ENCODE results near the gene PEX3.
"Not testable (repeated sequence)": the region's sequence is repeated elsewhere in the genome, so short reads cannot be mapped to it uniquely, and the experiment has no call there.

PEX3 gene

DNA sequence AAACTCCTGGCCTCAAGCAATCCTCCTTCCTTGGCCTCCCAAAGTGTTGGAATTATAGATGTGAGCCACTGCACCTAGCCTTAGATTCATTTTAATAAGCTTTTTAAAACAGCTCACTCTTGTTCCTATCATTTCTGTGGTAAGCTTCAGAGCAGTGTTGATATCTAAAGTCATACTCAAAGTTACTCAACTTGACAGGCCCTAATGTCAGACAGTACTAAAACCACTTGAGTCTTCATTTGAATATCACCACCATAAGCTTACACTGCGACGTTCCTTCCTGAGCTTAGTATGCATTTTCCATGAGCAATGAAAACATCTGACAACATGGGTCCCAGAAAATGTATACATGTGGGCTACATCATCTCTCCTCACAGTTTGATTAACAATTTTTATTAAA, 54.9 kb downstream of the PEX3 start:
- in situ Hi-C loops (cut with MboI; ENCODE audit: low sequenced_read_pairs), result no loop called here

GRCh38 chr6:143506199-143506598, 55.6 kb downstream of the PEX3 start:
- in situ Hi-C loops (cut with MboI; ENCODE audit: low sequenced_read_pairs), result no loop called here

DNA sequence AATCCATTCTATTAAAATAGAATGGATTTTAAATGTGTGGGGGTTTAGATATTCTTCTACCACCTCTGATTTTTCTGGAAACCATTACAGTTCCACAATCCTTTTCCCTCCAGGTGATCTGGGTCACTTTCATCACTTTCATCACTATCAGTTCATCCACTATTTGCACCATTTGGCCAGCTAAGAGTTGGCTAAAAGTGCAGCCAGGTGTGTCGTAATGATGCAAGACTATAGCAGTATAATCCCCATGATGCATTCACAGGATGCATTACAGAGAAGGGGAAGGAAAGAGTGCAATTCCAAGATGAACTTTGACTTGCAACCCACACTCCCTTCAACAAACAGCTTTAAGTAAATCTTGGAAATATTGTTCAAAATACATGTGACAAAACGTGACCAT, 56.0 kb downstream of the PEX3 start:
- in situ Hi-C loops (cut with MboI; ENCODE audit: low sequenced_read_pairs), result no loop called here

GRCh38 chr6:143507358-143508145, 56.9 kb downstream of the PEX3 start:
- in situ Hi-C loops (cut with MboI; ENCODE audit: low sequenced_read_pairs), result no loop called here

GRCh38 chr6:143510326-143510725, 59.7 kb downstream of the PEX3 start:
- in situ Hi-C loops (cut with MboI; ENCODE audit: low sequenced_read_pairs), result not testable (repeated sequence)

DNA sequence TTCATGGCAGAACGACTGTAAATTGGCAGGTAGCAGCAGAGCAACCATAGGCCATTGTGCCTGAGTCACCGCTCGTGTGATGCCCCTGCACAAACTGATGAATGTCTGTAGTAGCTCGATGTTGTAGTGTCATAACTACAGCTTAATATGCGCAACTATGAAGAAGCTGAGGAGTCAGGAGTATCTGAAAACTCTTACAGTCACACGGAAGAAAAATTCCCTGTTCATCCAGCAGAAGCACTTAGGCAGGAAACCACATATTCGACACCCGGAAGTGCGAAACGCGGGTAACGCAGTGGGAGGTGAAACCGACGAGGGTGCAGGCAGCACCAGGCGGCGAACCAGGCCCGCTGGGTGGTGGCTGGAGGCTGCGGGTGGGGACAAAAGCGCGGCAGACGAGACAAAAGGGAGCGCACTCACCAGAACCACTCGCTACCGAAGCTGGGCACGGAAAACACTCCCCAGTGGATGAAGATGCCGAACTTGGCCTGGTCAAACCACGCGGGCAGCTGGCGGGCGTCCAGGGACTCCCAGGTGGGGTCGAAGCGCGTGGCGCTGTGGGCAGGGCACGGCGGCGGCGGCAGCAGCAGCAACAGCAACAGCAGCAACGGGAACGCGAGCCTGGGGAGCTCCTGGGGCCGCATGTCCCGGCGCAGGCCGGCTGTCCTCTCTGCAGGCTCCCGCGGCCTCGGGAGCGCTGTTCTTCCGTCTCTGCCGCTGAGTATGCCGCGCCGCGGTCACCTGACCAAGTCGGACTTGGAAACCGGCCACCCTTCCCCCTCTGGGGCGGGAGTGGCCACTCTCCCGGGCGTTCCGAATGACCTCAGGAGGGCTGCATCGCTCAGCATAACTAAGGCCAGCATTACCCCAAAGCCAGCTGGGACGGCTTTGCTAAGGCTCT, 60.6 kb downstream of the PEX3 start, which contains the start of gene FUCA2:
Gene FUCA2 (minus strand): TSS at position 730 of the 901 bp plus-strand sequence. CDS start 86 bp downstream, at position 644.
- in situ Hi-C loops (cut with MboI; ENCODE audit: low sequenced_read_pairs), result no loop called here

DNA sequence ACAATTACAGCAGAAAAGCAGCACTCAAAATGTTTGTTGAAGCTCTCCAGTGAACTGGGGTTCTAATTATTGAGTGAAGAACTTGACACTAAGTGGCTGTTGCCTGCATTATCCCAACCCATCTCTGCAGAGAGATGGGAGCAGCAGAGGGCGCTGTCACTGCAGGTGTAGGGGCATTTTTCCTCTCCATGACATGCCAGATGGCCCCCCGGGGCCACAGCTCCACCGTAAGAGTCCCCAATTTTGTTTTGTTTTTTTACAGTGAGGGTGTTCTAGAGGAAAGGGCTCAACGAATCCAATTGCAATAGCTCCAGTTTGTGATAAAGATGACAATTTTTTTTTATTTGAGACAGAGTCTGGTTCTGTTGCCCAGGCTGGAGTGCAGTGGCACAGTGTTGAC, 62.8 kb downstream of the PEX3 start:
- in situ Hi-C loops (cut with MboI; ENCODE audit: low sequenced_read_pairs), result no loop called here

- in situ Hi-C loops (cut with MboI; ENCODE audit: low sequenced_read_pairs), result no loop called here
These were observed 64.6 kb downstream of the PEX3 start for GRCh38 chr6:143515061-143515760.

GRCh38 chr6:143515766-143516355, 65.3 kb downstream of the PEX3 start:
- in situ Hi-C loops (cut with MboI; ENCODE audit: low sequenced_read_pairs), result no loop called here

DNA sequence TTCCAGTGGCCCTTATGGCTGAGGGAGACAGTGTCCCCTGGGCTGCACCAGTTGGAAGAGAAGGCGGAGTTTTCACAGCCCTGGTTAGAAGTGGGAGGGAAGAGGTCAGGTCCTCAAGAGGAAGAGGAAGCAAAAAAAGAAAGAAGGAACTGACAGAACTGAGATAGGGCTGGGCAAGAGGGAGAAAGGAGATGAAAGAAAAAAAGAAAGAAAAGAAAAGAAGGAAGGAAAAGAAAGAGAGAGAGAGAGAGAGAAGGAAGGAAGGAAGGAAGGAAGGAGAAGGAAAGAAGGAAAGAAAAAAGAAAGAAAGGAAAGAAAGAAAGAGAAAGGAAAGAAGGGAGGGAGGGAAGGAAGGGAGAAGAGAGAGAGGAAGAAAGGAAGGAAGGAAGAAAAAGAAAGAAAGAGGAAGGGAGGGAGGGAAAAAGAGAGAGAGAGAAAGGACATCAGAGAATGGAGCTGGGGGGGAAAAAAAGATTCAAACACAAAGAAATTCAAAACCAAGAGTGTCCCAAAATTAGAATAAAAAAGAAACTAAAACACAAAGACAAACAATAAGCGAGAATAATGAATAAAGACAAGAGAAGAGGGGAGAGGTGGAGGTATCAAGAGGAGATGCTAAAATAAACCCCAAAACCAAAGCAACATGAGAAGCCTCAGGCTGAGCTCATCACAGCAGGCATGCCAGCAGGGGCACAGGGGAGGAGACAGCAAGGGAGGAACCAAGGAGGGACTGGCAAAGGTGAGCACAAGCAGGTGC, 66.3 kb downstream of the PEX3 start:
- in situ Hi-C loops (cut with MboI; ENCODE audit: low sequenced_read_pairs), result no loop called here

GRCh38 chr6:143517447-143517773, 66.8 kb downstream of the PEX3 start:
- in situ Hi-C loops (cut with MboI; ENCODE audit: low sequenced_read_pairs), result no loop called here

DNA sequence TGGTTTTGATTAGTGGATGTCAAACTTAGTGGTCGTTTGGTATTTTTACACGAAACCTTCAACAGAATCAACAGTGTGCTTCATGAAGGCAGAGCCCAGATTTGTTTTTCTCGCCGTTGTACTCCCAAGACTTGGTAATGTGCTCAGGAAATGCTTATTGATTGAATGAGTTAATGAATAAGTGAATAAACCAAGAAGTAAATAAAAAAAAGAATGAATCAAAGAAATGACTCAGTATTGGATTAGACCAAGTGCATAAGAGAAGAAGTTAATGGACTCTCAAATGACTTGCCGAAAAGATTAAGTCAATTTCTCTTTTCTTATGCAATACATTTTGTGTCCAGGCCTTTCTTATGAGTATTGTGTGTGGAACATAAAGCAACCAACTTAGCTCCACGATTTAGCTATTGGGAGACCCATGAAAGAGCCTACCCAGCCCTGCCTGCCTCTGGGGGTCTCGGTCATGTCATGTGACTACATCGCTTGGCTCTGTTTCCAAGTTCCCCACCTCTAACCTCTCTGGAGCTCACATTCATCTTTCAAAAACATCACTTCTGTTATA, 71.5 kb downstream of the PEX3 start:
- in situ Hi-C loops (cut with MboI; ENCODE audit: low sequenced_read_pairs), result no loop called here

DNA sequence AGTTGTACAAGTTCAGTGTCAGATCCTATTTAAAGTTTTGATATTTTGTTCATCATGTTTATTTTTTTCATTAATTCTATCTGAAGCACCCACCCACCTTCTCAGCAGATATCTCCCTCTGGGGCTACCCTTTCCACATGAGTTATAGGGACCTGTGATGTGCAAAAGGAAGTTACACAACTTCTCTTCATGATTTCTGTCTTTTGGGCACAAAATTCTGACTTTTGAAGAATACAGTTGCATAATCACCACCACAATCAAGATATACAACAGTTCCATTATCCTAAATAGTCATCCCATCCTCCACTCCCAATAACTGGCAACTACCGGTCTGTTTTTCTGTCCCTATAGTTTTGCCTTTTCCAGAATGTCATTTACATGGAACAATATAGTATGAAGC, 74.8 kb downstream of the PEX3 start:
- in situ Hi-C loops (cut with MboI; ENCODE audit: low sequenced_read_pairs), result no loop called here

- in situ Hi-C loops (cut with MboI; ENCODE audit: low sequenced_read_pairs), result no loop called here
These were observed 77.1 kb downstream of the PEX3 start for GRCh38 chr6:143527677-143528076.

GRCh38 chr6:143528164-143528811, 77.7 kb downstream of the PEX3 start:
- in situ Hi-C loops (cut with MboI; ENCODE audit: low sequenced_read_pairs), result no loop called here

GRCh38 chr6:143529095-143529494, 78.5 kb downstream of the PEX3 start:
- in situ Hi-C loops (cut with MboI; ENCODE audit: low sequenced_read_pairs), result no loop called here

DNA sequence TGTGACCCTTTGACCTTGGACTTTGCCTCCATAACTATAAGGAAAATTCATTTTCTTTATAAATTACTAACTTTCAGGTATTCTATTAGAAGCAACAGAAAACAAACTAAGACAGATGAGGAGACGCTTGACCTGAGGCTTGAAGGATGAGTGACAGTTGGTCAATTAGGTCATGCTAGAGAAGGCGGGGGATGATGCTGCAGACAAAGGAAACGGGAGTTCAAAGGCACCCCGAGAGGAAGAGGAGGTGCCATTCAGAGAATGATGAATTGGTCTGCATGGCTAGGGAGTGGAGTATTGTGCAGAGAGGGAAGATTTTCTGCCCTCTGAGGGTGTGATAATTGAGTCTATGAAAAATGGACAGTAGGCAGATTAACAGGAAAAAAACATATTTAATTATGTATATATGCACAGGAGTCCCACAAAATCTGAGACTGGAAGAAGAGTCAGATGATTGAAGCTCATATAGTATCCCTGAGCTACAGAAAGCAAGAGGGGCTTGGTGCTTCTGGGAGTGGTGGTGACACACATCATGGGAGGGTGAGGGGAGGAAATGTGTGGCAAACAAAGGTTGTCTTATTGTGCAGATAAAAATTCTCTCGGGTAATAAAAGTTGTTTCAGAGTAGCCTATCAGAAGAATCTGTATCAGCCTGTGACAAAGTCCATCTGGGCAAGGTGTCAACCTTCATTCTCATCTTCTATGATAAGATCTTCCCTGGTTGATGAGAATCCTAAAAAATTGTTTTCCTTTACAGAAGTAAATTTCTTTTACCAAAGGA, 81.3 kb downstream of the PEX3 start:
- in situ Hi-C loops (cut with MboI; ENCODE audit: low sequenced_read_pairs), result no loop called here

DNA sequence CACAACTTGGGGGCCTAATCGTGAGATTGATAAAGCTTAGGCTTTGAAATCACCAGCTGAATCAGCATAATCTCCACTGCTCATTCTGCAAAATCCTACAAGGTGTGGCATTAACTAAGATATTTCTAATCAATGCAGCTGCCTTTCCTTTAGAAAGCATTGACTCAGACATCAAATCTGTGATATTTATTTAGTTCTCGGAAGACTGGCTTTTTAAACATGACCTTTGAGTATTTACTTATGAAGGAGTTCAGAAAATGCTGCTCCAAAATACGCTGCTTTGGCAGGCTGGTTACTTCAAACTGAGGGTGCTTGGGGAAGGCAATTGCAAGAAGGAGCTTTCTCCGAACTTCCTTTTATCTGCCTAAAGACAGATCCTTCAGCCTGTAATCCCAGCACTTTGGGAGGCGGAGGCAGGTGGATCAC, 84.6 kb downstream of the PEX3 start:
- in situ Hi-C loops (cut with MboI; ENCODE audit: low sequenced_read_pairs), result no loop called here

DNA sequence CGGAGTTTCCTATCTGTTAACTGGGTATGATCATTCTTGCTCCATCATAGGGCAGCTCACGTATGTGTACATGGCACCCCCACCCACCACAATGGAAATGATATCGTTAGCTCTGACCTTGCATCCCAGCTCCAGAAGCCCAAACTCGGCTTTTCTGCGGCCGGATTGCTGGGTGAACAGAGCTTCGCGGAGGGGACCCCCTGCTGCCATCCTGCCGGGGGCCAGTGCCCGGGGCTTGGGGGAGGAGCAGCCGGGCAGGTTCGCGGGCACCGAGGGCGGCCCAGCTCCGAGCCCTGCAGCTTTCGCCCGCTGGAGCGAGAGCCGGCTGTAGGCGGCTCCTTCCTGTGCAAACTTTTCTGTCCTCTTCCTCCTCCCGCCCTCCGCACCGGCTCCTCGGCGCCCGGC, 85.9 kb downstream of the PEX3 start:
- in situ Hi-C loops (cut with MboI; ENCODE audit: low sequenced_read_pairs), result no loop called here

Data from HL-60/S4 treated with retinoic acid at 250 ng/mL for 4 days and 3 days (cell line).